ENCODE data around the gene TMEM134.

Gene TMEM134

DNA sequence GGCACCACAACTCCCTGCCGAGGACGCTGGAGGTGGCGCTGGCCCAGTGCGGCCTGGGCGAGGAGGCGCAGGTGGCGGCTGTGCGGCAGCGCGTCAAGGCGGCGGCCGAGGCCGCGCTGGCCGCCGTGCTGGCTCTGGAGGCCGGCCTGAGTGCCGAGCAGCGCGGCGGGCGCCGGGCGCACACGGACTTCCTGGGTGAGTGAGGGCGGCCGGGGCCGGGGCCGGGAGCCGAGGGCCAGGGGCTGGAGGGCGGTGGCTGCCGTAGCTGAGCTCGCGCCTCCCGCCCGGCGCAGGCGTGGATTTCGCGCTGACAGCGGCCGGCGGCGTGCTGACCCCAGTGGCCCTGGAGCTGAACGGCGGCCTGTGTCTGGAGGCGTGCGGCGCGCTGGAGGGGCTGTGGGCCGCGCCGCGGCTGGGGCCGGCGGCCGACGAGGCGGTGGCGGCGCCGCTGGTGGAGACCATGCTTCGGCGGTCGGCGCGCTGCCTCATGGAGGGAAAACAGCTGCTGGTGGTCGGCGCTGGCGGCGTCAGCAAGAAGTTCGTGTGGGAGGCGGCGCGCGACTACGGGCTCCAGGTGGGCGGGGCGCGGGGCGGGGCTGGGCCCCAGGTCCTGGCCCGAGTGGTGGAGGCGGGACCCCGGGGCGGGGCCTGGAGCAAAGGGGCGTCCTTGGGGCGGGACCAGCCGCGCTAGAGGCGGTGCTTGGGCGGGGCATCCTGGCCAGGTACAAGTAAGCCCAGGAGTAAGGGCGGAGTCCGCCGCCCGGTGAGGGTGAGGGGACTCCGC lies 48.2 kb downstream of the TMEM134 start:
- DNase-seq, result peak; percentile 99

DNA sequence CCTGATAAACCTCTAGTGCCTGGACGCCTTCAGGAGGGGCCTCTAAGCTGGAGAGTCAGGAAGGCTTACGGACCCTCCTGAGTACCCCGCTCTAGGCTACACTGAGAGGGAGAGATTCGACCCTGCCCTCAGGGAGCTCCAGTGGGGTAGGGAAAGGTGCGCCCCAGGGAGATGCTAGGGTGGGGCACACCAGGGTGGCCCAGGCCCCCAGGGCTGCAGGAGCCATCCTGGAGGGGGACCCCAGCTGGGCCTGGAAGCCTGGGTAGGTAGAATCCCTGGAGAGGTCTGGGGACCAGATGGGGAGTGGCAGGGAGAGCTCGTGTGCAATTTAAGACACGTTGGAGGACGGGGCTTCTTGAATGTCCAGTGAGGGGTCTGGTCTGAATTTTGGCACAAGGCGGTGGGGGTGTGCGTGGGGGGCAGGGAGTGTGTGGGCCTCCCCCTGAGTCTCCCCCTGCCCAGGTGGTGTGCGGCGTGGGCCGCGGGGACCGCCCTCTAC lies 48.9 kb downstream of the TMEM134 start:
- DNase-seq, result no peak

GRCh38 chr11:67419325-67420049 lies 49.6 kb downstream of the TMEM134 start:
- DNase-seq, result no peak

- no peak for DNase-seq
These were observed 50.4 kb downstream of the TMEM134 start for GRCh38 chr11:67418476-67419281.

DNA sequence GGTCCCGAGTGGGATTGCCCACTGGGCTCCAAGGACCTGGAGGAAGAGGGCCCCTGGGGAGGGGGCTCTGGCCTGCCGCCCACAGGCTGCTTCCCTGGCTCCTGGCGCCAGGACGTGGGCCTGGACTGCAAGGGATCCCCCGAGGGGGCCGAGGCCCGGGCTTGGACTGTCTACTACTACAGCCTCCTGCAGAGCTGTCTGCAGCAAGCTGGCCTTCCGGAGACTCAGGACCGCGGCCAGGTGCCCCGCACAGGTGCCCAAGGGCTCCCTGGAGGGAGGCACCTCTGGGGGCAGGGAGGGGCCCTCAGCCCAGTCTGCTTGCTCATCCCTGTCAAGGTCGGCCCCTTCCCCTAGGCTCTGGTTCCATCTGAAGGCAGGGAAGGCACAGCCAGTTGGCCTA lies 51.6 kb downstream of the TMEM134 start:
- no peak for DNase-seq

DNA sequence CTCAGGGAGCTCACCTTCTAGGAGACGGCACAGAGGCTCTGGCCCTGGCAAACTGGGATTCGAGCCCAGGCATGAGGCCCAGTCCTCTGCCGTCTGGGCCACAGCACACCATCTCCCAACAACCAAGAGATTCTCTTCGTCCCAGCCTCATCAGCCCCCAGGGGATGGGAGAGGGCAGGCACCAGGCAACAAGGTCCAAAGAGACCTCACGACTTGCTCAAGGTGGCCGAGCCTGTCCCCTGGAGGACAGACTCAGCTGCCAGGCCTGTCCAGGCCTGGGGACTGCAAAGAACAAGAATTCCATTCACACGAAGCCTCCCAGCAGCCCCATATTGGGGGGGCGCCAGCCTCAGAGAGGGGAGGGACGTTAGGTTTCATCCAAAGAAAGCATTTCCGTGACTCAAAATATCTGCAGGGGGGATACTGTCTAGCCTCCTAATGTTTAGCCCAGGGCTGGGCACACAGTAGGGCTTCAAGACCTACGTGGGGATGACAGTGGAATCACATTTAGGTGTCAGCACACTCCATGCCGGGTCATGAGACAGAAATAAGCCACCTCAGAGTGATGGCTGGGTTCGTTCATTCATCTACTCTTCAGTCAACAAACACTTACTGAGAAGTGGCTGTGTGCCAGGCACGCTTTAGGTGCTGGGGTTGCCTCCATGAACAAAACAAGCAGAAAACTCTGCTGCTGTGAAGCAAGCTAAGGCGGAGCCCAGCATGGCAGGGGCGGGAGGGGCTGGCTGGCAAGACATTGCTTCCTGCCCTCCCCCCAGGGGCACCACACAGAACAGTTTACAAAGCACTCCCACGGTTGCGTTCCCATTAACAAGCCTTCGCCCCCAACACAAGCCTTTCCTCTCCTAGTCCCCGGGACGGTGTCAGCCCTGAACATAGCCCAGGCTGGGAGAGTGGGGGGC lies 52.4 kb downstream of the TMEM134 start:
- DNase-seq, result peak; percentile 75

DNA sequence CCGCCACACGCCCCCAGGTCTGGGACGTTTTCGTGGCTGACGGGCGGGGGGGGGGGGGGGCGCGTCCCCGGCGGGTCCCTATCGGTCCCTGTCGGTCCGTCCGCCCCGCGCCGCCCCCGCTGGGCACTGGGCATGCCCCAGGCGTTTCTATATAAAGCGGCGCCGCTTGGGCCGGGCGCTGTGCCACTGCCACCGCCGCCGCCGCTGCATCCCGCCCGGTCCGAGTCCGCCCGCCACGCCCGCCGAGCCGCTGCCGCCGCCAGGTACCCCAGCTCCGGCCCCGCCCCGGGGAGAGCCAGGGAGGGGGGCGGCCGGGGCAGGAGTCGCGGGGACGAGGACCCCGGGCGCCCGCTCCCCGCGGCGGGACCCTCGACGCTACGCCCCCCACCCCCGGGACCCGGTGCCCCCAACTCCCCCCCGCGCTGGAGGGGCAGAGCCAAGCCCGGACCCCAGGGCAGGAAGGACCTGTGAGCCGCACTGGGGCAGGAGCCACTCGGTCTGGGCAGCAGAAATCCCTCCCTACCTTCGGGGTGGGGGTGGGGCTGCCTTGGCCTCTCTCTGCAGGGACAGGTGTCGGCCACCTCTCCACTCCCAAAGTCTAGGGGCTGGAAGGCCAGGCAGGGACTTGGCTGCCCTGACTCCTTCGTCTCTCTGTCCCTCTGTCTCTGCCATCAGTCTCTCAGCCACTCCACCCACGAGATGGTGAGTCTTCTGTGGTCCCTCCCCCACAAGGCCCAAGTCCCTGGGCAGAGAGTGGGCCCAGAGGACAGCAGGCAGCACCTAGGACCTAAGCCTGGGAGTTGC lies 53.3 kb downstream of the TMEM134 start, which contains the start of gene CARNS1:
Gene CARNS1, plus strand, starts transcription at position 178 of the 804 bp plus-strand sequence. Its CDS starts 522 bp downstream, at position 700.
- DNase-seq, result no peak

GRCh38 chr11:67413266-67413849 lies 55.7 kb downstream of the TMEM134 start:
- no peak for DNase-seq

GRCh38 chr11:67412495-67413179 lies 56.4 kb downstream of the TMEM134 start:
- DNase-seq, result no peak

DNA sequence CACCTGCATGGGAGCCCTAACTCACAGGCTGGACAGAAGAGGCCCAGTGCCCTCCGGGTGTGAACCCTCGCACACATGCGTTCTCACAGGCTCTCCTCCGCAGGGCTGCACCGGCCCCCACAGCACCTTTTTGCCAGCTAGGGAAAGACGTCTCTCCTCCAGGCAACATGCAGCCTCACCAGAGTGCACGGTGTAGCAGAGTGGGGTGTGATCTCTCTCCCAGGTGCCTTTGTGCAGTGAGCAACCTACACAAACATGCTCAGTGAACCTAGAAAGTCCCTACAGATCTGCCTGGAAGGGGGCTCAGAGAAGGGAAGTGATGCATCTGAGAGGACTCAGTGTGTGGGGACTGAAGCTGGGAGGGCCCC lies 57.3 kb downstream of the TMEM134 start:
- DNase-seq, result no peak
